Vagina (tissue), 2 donors: ENCODE measurements around the gene ZNF777.

Source experiments
- CTCF ChIP-seq, 3 experiments: fragments of 450-650 bp in 2 of 3; fragments of 200-600 bp in 1 of 3; sonication (generic) in 1 of 3; IDR thresholded peaks; one replicate each; pipeline ENCODE4 v1.5.1; 2017 to 2019; ENCODE audit warnings: antibody characterized with exemption in 3 of 3, mild to moderate bottlenecking in 2 of 3, moderate library complexity in 2 of 3
- POLR2A ChIP-seq, 2 donors: fragments of 450-650 bp; IDR thresholded peaks; one replicate each; pipeline ENCODE4 v1.6.1; 2017; ENCODE audit warnings: antibody characterized with exemption in 2 of 2, mild to moderate bottlenecking in 2 of 2, moderate library complexity in 2 of 2
- POLR2AphosphoS5 ChIP-seq, 2 donors: sonication (generic); formaldehyde crosslinking; IDR thresholded peaks; one replicate each; pipeline ENCODE4 v1.9.0; 2017; ENCODE audit warnings: antibody characterized with exemption in 2 of 2, mild to moderate bottlenecking in 2 of 2, low read depth in 1 of 2; ENCODE audit not compliant: insufficient read depth in 1 of 2

- TF ChIP-seq CTCF (IDR thresholded peaks at IDR 0.05): no peak
- TF ChIP-seq POLR2AphosphoS5 (IDR thresholded peaks at IDR 0.05; ENCODE audit: insufficient read depth in 1 of 2, low read depth in 1 of 2): no peak
- no peak for TF ChIP-seq POLR2A (IDR thresholded peaks at IDR 0.05)
Observed at GRCh38 chr7:149442924-149443323, 17.9 kb downstream of the ZNF777 start.
